NT2/D1 (cell line): ENCODE results near the gene MMS19.
"Not testable (repeated sequence)": the region's sequence is repeated elsewhere in the genome, so short reads cannot be mapped to it uniquely, and the experiment has no call there.

Experiments
- DNase-seq: peaks from one replicate; pipeline ENCODE4 v3.0.0-alpha.2; 2011; ENCODE audit warnings: low read depth, low spot score
- H3K27me3 ChIP-seq: 2 replicates; pipeline ENCODE4 v1.6.0; 2011; ENCODE audit warnings: mild to moderate bottlenecking; ENCODE audit not compliant: insufficient read length, insufficient read depth
- H3K36me3 ChIP-seq: 2 replicates; pipeline ENCODE4 v1.6.1; 2011; ENCODE audit warnings: mild to moderate bottlenecking, low read length, mixed read lengths; ENCODE audit not compliant: insufficient read depth, insufficient read length
- H3K4me1 ChIP-seq: 2 replicates; pipeline ENCODE4 v1.5.1; 2011; ENCODE audit not compliant: insufficient read depth, insufficient read length
- H3K4me3 ChIP-seq: 2 replicates; pipeline ENCODE4 v1.5.1; 2011; ENCODE audit warnings: low read depth; ENCODE audit not compliant: insufficient read length
- H3K9ac ChIP-seq: 2 replicates; pipeline ENCODE4 v1.6.0; 2011; ENCODE audit warnings: low read depth; ENCODE audit not compliant: insufficient read length
- H3K9me3 ChIP-seq: 2 replicates; pipeline ENCODE4 v1.5.1; 2011; ENCODE audit warnings: mild to moderate bottlenecking, low read length; ENCODE audit not compliant: insufficient read depth
- SUZ12 ChIP-seq: IDR thresholded peaks from 2 replicates; pipeline ENCODE4 v1.6.1; 2011; ENCODE audit not compliant: insufficient read length, insufficient read depth; ENCODE audit errors: extremely low read depth
- YY1 ChIP-seq: IDR thresholded peaks from 2 replicates; pipeline ENCODE4 v1.6.1; 2011; ENCODE audit not compliant: insufficient read length, insufficient read depth
- ZNF274 ChIP-seq: IDR thresholded peaks from 2 replicates; pipeline ENCODE4 v1.6.1; 2011; ENCODE audit warnings: mild to moderate bottlenecking, low read depth, low read length

MMS19 gene

GRCh38 chr10:97532935-97533671 is 34.9 kb upstream of the MMS19 start:
- Histone ChIP-seq H3K36me3 (no peaks in the 10 kb centered on the region), H3K9me3 (peaks cover 6% of the 10 kb centered on the region; the same call in 1 of the 2 replicates), H3K9ac (no peak overlapping the region), H3K27me3 (no peaks in the 10 kb centered on the region), H3K4me3 (no peak overlapping the region), H3K4me1 (peaks cover 17% of the 10 kb centered on the region)
- no peak for DNase-seq
- TF ChIP-seq ZNF274 (no peak), SUZ12 (no peak), YY1 (no peak)

DNA sequence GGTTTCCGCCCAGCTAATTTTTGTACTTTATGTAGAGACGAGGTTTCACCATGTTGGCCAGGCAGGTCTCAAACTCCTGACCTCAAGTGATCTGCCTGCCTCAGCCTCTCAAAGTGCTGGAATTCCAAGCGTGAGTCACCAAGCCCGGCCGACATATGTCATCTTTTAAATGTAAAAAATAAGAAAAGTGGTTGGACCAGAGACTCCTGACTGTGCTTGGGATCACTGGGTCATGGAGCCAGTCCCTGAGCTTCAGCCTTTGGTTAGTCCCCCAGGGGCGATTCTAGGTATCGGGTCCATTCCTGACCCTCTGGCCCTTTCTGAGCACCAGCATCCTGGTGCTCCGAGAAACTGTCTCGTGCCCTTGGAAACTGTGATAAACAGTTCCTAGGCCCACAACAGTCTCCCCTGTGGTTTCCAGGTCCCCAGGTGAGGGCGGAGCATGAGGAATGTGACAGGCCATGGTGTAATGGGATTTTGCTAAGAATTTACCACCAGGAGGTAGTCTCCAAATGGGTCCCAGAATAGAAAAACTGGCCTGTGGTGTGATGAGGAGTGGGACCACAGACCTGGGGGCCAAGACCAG is 33.3 kb upstream of the MMS19 start:
- H3K4me3 ChIP-seq = no peak overlapping the region
- no peaks in the 10 kb centered on the region for H3K36me3 ChIP-seq
- no peak for DNase-seq
- peaks cover 6% of the 10 kb centered on the region; the same call in 1 of the 2 replicates for H3K9me3 ChIP-seq
- no peak overlapping the region for H3K9ac ChIP-seq
- TF ChIP-seq SUZ12 (no peak), YY1 (no peak), ZNF274 (no peak)
- H3K27me3 ChIP-seq = no peaks in the 10 kb centered on the region
- peaks cover 17% of the 10 kb centered on the region for H3K4me1 ChIP-seq

GRCh38 chr10:97529685-97530465 is 31.7 kb upstream of the MMS19 start:
- DNase-seq = no peak
- no peak overlapping the region for H3K4me3 ChIP-seq
- no peaks in the 10 kb centered on the region for H3K27me3 ChIP-seq
- H3K9ac ChIP-seq = no peak overlapping the region
- H3K36me3 ChIP-seq = no peaks in the 10 kb centered on the region
- peaks cover 17% of the 10 kb centered on the region for H3K4me1 ChIP-seq
- H3K9me3 ChIP-seq = peaks cover 6% of the 10 kb centered on the region; the same call in 1 of the 2 replicates
- no peak for TF ChIP-seq ZNF274
- TF ChIP-seq SUZ12 = no peak
- TF ChIP-seq YY1 = no peak

DNA sequence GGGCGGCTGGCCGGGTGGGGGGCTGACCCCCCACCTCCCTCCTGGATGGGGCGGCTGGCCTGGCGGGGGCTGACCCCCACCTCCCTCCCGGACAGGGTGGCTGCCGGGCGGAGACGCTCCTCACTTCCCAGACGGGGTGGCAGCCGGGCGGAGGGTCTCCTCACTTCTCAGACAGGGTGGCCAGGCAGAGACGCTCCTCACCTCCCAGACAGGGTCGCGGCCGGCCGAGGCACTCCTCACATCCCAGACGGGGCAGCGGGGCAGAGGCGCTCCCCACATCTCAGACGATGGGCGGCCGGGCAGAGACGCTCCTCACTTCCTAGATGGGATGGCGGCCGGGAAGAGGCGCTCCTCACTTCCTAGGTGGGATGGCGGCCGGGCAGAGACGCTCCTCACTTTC is 30.7 kb upstream of the MMS19 start:
- H3K4me3 ChIP-seq, H3K36me3 ChIP-seq, DNase-seq, H3K27me3 ChIP-seq, H3K9ac ChIP-seq, H3K9me3 ChIP-seq: not testable (repeated sequence)
- peaks cover 13% of the 10 kb centered on the region for H3K4me1 ChIP-seq

- TF ChIP-seq SUZ12 (no peak), ZNF274 (no peak), YY1 (no peak)
- Histone ChIP-seq H3K4me3 (no peak overlapping the region), H3K27me3 (no peaks in the 10 kb centered on the region), H3K9ac (no peak overlapping the region), H3K4me1 (peaks cover 3% of the 10 kb centered on the region), H3K36me3 (no peaks in the 10 kb centered on the region), H3K9me3 (peaks cover 6% of the 10 kb centered on the region; the same call in 1 of the 2 replicates)
- no peak for DNase-seq
These were observed 27.5 kb upstream of the MMS19 start for GRCh38 chr10:97525683-97526110.

GRCh38 chr10:97525086-97525485 is 26.9 kb upstream of the MMS19 start:
- Histone ChIP-seq H3K9ac (no peak overlapping the region), H3K4me3 (no peak overlapping the region), H3K9me3 (peaks cover 6% of the 10 kb centered on the region; the same call in 1 of the 2 replicates), H3K27me3 (no peaks in the 10 kb centered on the region), H3K36me3 (no peaks in the 10 kb centered on the region), H3K4me1 (peaks cover 3% of the 10 kb centered on the region)
- TF ChIP-seq ZNF274 (no peak), SUZ12 (no peak), YY1 (no peak)
- DNase-seq = no peak

- Histone ChIP-seq H3K4me1 (peaks cover 8% of the 10 kb centered on the region), H3K9me3 (no peaks in the 10 kb centered on the region), H3K4me3 (no peak overlapping the region), H3K27me3 (no peaks in the 10 kb centered on the region), H3K9ac (no peak overlapping the region), H3K36me3 (no peaks in the 10 kb centered on the region)
- no peak for TF ChIP-seq YY1
- TF ChIP-seq ZNF274 = no peak
- no peak for TF ChIP-seq SUZ12
- no peak for DNase-seq
These were observed 24.7 kb upstream of the MMS19 start for GRCh38 chr10:97522937-97523336.
